Gastroesophageal sphincter (tissue), 4 donors: ENCODE results near the gene CASK. TPM values are rescaled to one million over a fixed set of nuclear protein-coding genes. Genes with fewer than 3 reads are reported as not detected.

Experiments
- ATAC-seq: fragments of 150-250 bp; one replicate; pipeline ENCODE4 v1.9.1; 2016; ENCODE audit warnings: mild to moderate bottlenecking, moderate library complexity
- H3K27ac ChIP-seq, 4 donors: fragments of 200-600 bp; sonication (generic) in 3 of 4; 1 replicate in 3 of 4; 2 replicates in 1 of 4; pipeline ENCODE4 v1.5.1; 2016 to 2019
- H3K27me3 ChIP-seq: fragments of 200-600 bp; sonication (generic); one replicate; pipeline ENCODE4 v1.5.1; 2019
- H3K36me3 ChIP-seq, 2 donors: fragments of 200-600 bp; sonication (generic); one replicate each; pipeline ENCODE4 v1.5.1; 2019; ENCODE audit warnings: control low read depth in 1 of 2
- H3K4me1 ChIP-seq, 3 donors: fragments of 200-600 bp; sonication (generic); 1 replicate in 2 of 3; 2 replicates in 1 of 3; pipeline ENCODE4 v1.5.1; 2016 to 2019; ENCODE audit warnings: control low read depth in 2 of 3
- H3K4me3 ChIP-seq, 2 donors: fragments of 200-600 bp; sonication (generic); one replicate each; pipeline ENCODE4 v1.5.1; 2019; ENCODE audit warnings: mild to moderate bottlenecking in 1 of 2, moderate library complexity in 1 of 2
- H3K9me3 ChIP-seq, 3 donors: fragments of 200-600 bp; sonication (generic); one replicate each; pipeline ENCODE4 v1.5.1; 2017 to 2019; ENCODE audit warnings: control low read depth in 2 of 3
- EP300 ChIP-seq: sonication (generic); formaldehyde crosslinking; IDR thresholded peaks from one replicate; pipeline ENCODE4 v1.6.1; 2017; ENCODE audit warnings: antibody characterized with exemption, mild to moderate bottlenecking
- POLR2A ChIP-seq, 2 donors: fragments of 450-650 bp; IDR thresholded peaks; one replicate each; pipeline ENCODE4 v1.6.1; 2017; ENCODE audit warnings: antibody characterized with exemption in 2 of 2, mild to moderate bottlenecking in 2 of 2, moderate library complexity in 1 of 2
- POLR2AphosphoS5 ChIP-seq: sonication (generic); formaldehyde crosslinking; IDR thresholded peaks from one replicate; pipeline ENCODE4 v1.6.1; 2017; ENCODE audit warnings: antibody characterized with exemption
- WGBS, 2 donors: methylation state at CpG; one replicate each; pipeline ENCODE4 v1.1.5; 2018; ENCODE audit warnings: low coverage in 1 of 2; 5-methylcytosine and 5-hydroxymethylcytosine counted together
- total RNA-seq, 4 donors: library from RNA; depleted of rRNA; stranded (reverse); fragments of >200 nt; gene quantifications; one replicate each; pipeline ENCODE4 v1.1.0, GENCODE V29; 2016
- TF ChIP-seq, protein P1 (sequence below), 4 experiments: fragments of 200-600 bp in 2 of 4; fragments of 450-650 bp in 2 of 4; sonication (generic) in 1 of 4; IDR thresholded peaks; one replicate each; pipeline ENCODE4 v1.5.1; 2017 to 2019; ENCODE audit warnings: antibody characterized with exemption in 4 of 4, mild to moderate bottlenecking in 2 of 4, moderate library complexity in 2 of 4

CASK gene
- total RNA-seq, 4 donors from 2014 or later, result 22.6 to 55.0 (median 30.5) TPM

- H3K36me3 ChIP-seq, result peaks cover 0 to 37% of the 10 kb centered on the region in 2 donors
- H3K4me1 ChIP-seq, result no peaks in the 10 kb centered on the region
- no peaks in the 10 kb centered on the region for H3K27me3 ChIP-seq
- no peaks in the 10 kb centered on the region for H3K9me3 ChIP-seq
- 77% methylated on average over 6 of the region's 7 CpGs; no CpG with 5 or more reads in 1 of the 2 donors for WGBS, 2 donors
- no peak overlapping the region for H3K4me3 ChIP-seq
- TF ChIP-seq EP300 (no peak), POLR2A (IDR thresholded peaks at IDR 0.05) (no peak), POLR2AphosphoS5 (no peak)
- TF ChIP-seq, protein P1, sequence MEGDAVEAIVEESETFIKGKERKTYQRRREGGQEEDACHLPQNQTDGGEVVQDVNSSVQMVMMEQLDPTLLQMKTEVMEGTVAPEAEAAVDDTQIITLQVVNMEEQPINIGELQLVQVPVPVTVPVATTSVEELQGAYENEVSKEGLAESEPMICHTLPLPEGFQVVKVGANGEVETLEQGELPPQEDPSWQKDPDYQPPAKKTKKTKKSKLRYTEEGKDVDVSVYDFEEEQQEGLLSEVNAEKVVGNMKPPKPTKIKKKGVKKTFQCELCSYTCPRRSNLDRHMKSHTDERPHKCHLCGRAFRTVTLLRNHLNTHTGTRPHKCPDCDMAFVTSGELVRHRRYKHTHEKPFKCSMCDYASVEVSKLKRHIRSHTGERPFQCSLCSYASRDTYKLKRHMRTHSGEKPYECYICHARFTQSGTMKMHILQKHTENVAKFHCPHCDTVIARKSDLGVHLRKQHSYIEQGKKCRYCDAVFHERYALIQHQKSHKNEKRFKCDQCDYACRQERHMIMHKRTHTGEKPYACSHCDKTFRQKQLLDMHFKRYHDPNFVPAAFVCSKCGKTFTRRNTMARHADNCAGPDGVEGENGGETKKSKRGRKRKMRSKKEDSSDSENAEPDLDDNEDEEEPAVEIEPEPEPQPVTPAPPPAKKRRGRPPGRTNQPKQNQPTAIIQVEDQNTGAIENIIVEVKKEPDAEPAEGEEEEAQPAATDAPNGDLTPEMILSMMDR (IDR thresholded peaks at IDR 0.05), result no peak
- no peak for ATAC-seq
- no peak overlapping the region for H3K27ac ChIP-seq
Observed at GRCh38 chrX:41528784-41529183, 394.6 kb downstream of the CASK start.

DNA sequence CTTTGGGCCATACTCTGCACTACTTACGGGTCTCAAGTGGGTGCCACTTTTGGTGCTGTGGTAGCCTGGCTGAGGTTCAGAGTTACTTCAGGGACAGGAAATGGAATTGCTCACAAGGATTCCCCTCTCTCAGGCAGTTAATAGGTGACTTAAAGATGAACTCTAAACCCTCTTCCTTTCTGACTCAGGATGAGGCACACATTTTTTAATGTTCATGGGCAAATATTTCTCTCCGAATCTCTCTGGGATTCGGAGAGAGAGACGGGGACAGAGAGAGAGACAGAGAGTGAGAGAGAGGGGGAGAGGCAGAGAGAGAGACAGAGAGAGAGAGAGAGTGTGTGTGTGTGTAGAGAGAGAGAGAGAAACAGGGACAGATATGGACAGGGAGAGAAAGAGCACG is 396.4 kb downstream of the CASK start:
- Histone ChIP-seq H3K4me3 (no peak overlapping the region), H3K36me3 (peaks cover 0 to 37% of the 10 kb centered on the region in 2 donors), H3K4me1 (no peaks in the 10 kb centered on the region), H3K27ac (no peak overlapping the region), H3K27me3 (no peaks in the 10 kb centered on the region), H3K9me3 (no peaks in the 10 kb centered on the region)
- WGBS, 2 donors, result 80 to 92% methylated on average over 1 to 4 of the region's 5 CpGs
- TF ChIP-seq POLR2AphosphoS5, result no peak
- TF ChIP-seq, protein P1 (IDR thresholded peaks at IDR 0.05), result no peak
- TF ChIP-seq EP300, result no peak
- TF ChIP-seq POLR2A (IDR thresholded peaks at IDR 0.05), result no peak
- ATAC-seq, result no peak

DNA sequence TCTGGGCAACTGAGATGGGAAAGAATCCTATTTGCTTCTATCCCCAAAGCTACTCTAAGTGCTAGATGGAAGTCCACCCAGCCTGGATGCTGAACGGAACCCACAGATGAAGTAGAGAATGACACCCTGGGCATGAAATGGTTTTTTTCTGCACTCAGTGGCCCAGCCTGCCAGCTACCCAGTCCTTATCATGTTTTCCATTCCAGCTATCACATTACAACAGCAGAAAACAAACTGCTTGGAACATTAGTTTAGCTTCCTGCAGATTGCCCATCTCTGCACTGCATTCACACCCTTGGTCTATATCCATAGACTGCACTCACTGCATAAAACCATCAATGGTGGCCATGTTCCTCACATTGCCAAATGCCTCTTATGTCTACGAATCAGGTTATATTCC is 397.1 kb downstream of the CASK start:
- peaks cover 0 to 37% of the 10 kb centered on the region in 2 donors for H3K36me3 ChIP-seq
- WGBS, 2 donors, result 71 to 100% methylated on average over 1 of the region's 2 CpGs
- no peak for ATAC-seq
- TF ChIP-seq, protein P1 (IDR thresholded peaks at IDR 0.05), result no peak
- TF ChIP-seq POLR2AphosphoS5 (no peak), POLR2A (IDR thresholded peaks at IDR 0.05) (no peak), EP300 (no peak)
- no peaks in the 10 kb centered on the region for H3K9me3 ChIP-seq
- no peak overlapping the region for H3K27ac ChIP-seq
- H3K4me1 ChIP-seq, result no peaks in the 10 kb centered on the region
- no peak overlapping the region for H3K4me3 ChIP-seq
- H3K27me3 ChIP-seq, result no peaks in the 10 kb centered on the region

DNA sequence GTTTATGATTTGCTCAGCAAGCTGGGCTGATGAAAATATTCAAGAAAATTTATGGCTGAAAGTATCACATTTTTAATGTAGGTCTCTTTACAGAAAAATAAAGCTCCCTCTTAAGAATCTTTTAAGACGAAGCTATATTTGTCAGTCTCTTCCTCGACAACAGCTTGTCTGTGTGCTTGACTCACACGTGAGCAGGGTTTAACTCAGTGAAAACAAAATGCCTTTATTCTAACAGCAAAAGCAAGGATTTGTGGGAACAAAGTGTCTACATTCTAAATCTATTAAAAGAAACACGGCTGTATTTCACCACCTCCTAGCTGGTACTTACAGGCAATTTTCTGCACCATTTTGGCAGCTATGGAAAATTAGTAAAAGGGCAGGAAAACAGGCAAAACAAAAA is 400.7 kb downstream of the CASK start:
- H3K27me3 ChIP-seq, result no peaks in the 10 kb centered on the region
- H3K9me3 ChIP-seq, result no peaks in the 10 kb centered on the region
- no peak overlapping the region for H3K4me3 ChIP-seq
- no peak overlapping the region for H3K27ac ChIP-seq
- peaks cover 0 to 17% of the 10 kb centered on the region in 2 donors for H3K36me3 ChIP-seq
- no peak for ATAC-seq
- H3K4me1 ChIP-seq, result no peaks in the 10 kb centered on the region
- WGBS, 2 donors, result 53 to 77% methylated on average over 4 of the region's 4 CpGs
- TF ChIP-seq POLR2AphosphoS5 (no peak), POLR2A (IDR thresholded peaks at IDR 0.05) (no peak), EP300 (no peak)
- TF ChIP-seq, protein P1 (IDR thresholded peaks at IDR 0.05), result no peak

- no peak for ATAC-seq
- Histone ChIP-seq H3K4me1 (no peaks in the 10 kb centered on the region), H3K4me3 (no peak overlapping the region), H3K9me3 (no peaks in the 10 kb centered on the region), H3K27me3 (no peaks in the 10 kb centered on the region), H3K27ac (no peak overlapping the region), H3K36me3 (peaks cover 0 to 17% of the 10 kb centered on the region in 2 donors)
- TF ChIP-seq, protein P1 (IDR thresholded peaks at IDR 0.05), result no peak
- no peak for TF ChIP-seq POLR2AphosphoS5
- no peak for TF ChIP-seq EP300
- TF ChIP-seq POLR2A (IDR thresholded peaks at IDR 0.05), result no peak
- 100% methylated on average over 1 of the region's 2 CpGs; no CpG with 5 or more reads in 1 of the 2 donors for WGBS, 2 donors
Observed at GRCh38 chrX:41522081-41522480, 401.3 kb downstream of the CASK start.
